Stimulated activated CD4-positive, alpha-beta T cell treated with anti-CD3 and anti-CD28 coated beads, Interleukin-2, amount 100 ng/mL, for 24 hours (primary cell): Measurements from ENCODE around the gene PPFIBP2.

Experiments
- DNase-seq, 2 donors: peaks; one replicate each; pipeline ENCODE4 v3.0.0-alpha.2; 2020

PPFIBP2 gene

GRCh38 chr11:7513234-7514098, at the start of gene PPFIBP2:
Gene PPFIBP2, plus strand, starts transcription at chr11:7513999. Its CDS starts 35,477 bp downstream, at chr11:7549476.
- DNase-seq, result peak; percentile 84 to 87

- DNase-seq, result no peak
Observed at GRCh38 chr11:7467652-7468051, 46.1 kb upstream of the PPFIBP2 start.

DNA sequence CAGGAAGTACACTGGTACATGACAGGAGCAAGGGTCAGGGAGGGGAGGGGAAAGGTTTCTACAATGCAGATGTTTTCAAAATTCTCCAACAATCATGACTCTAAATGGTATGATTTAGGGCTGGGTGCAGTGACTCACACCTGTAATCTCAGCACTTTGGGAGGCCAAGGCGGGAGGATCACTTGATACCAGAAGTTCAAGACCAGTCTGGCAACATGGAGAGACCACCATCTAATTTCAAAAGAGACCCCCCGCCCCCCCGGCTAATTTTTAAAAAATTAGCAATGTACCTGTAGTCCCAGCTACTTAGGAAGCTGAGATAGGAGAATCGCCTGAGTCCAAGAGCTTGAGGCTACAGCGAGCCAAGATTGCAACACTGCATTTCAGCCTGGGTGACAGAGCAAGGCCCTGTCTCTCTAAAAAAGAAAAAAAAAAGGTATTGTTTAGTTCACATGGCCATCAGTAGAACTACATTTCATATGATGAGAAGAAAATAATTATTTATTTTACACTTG, 44.4 kb upstream of the PPFIBP2 start:
- DNase-seq, result no peak

DNA sequence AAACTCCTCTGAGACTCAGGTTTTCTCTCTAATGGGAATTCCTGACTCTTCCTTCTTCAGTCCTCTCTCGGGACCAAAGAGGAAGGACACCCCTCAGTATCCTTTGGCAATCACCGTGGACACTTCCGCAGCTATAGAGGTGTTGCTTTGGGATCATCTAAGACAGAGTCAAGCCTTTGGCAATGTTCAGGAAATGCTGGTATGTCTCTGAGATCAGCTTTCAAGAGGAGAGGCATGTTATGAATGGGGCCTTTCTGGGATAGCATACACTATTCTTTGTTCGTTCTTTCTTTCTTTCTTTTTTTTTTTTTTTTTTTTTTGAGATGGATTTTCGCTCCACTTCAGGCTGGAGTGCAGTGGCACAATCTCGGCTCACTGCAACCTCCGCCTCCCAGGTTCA, 42.7 kb upstream of the PPFIBP2 start:
- no peak for DNase-seq

DNA sequence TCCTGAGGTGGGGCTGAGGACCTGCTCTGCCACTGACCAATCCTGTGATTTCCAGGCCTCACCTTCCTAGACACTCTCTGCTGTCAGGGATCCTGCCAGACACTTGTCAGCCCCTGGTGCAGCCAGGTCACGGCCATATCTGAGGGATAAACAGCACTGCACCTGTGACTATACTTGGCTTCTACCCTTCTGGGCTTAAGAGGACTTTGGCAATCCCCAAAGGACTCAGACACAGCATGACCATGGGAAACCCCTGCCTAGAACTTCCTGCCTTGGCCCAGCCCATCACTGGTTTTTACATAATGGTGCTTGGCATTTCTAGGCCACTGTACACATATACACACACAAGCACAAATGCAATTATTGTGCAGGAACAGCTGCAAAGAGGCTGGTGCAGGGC, 40.1 kb upstream of the PPFIBP2 start:
- DNase-seq, result no peak

GRCh38 chr11:7480113-7480512, 33.7 kb upstream of the PPFIBP2 start:
- no peak for DNase-seq

GRCh38 chr11:7484131-7484530, 29.7 kb upstream of the PPFIBP2 start:
- DNase-seq, result no peak

DNA sequence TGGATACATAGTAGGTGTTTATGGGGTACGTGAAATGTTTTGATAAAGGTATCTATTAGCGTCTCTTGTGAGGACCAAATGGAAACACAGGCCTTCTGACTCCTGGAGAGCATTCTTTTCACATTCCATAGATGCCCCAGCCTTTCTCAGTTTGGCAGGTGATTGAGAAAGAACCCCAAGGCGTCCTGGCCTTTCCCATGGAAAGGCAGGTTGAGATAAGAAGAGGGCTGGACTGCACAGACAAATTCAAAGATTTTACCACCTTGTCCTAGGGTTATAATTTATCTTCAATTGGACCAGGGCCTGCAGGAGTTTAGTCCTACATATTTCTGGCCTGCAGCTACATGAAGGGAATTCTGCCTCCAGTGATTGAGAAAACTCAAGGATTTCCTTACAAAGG, 29.2 kb upstream of the PPFIBP2 start:
- DNase-seq, result no peak

DNA sequence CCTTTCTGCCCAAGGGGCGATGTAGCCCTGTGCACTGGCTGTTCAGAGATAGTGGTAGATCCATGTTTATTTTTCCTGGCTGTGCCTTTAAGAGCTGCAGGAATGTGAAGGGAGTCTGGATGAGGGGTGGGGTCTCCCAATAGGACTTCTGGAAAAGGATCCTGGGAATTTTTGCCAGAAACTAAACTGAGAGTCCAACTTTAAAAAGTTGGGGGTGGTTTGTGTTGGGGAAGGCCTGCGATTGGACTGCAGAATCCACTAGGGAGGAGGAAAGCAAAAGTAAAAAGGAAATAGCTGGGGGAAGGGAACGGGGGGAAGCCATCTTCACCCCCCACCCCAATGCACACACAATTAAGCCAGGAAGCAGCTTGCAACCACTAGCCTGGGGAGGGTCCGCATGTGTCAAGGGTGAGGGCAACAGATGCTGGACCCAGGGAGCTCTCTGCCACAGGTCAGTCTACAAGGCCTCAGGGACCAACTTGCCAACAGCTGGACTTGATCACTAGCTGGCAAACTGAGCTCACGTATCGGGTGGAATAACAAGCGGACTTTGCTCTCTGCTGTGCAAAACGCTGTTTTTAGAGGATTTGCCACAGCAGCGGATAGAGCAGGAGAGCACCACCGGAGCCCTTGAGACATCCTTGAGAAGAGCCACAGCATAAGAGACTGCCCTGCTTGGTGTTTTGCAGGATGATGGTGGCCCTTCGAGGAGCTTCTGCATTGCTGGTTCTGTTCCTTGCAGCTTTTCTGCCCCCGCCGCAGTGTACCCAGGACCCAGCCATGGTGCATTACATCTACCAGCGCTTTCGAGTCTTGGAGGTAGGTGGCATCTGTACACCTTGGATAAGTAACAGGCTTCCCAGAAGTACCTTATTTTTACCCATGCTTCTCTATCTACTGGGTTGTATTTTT, 28.4 kb upstream of the PPFIBP2 start, which contains the start of gene OLFML1:
TSS of gene OLFML1 (plus strand) at position 321 of the 912 bp plus-strand sequence. CDS start at position 691, 370 bp downstream.
- no peak for DNase-seq

DNA sequence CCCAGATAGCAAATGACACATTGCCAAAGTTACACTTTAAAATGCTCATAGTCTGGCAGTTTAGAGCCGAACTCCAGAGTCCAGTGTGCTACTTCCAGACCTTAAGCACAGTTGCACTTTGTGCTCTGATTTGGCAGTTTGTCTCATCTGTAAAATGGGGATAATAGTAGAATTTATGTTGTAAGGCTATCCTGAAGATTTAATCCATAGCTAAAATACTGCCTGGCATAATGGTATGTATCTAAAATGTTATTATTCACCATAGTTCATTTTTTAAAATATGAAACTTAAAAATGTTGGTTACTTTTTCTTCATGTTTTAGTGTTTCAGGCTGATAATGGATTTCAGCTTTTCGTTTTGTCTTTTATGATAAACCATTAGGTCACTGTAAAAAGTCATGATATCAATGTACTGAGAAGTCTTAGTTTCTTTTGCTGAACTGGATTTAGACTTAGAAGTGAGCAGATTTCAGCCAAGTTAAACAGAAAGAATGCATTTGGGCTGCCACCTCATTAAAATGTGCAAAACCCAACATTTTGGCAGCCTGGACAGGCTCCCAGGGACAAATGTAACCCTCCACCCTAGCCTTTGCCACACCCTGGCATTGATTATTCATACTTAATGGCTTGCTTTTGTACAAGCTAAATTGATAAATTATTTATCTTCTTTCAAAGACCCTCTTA, 27.6 kb upstream of the PPFIBP2 start:
- no peak for DNase-seq

- no peak for DNase-seq
Observed at GRCh38 chr11:7486781-7487140, 27.0 kb upstream of the PPFIBP2 start.

- DNase-seq, result no peak
Observed at GRCh38 chr11:7487360-7487759, 26.4 kb upstream of the PPFIBP2 start.

DNA sequence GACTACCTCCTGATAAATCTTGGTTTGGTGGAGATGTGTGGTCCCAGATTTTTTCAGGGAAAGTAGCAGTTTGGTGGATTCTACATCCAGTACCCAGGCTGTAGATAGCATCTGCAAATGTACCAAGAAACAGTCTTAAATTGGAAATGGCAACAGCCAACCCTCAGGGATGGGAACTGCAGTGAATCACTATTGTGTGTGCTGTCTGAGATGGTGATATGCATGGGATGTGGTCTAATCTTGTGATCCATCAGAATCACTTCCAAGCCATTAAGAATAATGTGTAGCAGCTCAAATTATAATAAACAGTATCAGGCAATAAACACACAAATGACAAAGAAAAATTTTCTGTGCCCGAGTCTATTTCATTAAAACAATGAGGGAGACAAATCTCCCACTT, 25.1 kb upstream of the PPFIBP2 start:
- DNase-seq, result no peak

- no peak for DNase-seq
Observed at GRCh38 chr11:7489376-7489775, 24.4 kb upstream of the PPFIBP2 start.

GRCh38 chr11:7490054-7490453, 23.7 kb upstream of the PPFIBP2 start:
- no peak for DNase-seq

- no peak for DNase-seq
Observed at GRCh38 chr11:7490535-7490934, 23.3 kb upstream of the PPFIBP2 start.

DNA sequence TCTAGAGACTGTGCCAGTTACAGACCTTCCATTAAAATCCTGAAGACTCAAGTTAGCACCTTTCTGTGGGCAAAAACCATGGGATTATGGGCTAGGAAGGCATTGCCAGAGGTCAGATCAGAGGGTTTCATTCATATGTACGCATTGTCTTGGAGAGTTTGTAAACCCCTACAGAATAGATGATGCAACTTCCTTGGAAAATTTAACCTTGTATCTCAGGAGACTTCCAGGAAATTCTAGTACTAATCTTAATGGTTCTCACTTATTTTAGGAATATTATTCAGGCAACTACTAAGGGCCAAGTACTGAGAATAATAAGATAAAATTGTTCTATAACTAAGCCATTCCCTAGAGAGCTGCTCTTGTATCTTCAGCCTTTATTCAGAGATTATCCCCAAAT, 21.5 kb upstream of the PPFIBP2 start:
- no peak for DNase-seq

- no peak for DNase-seq
Observed at GRCh38 chr11:7493670-7494069, 20.1 kb upstream of the PPFIBP2 start.

GRCh38 chr11:7494086-7494745, 19.6 kb upstream of the PPFIBP2 start:
- DNase-seq, result no peak

GRCh38 chr11:7495882-7496551, 17.8 kb upstream of the PPFIBP2 start:
- DNase-seq, result no peak

- no peak for DNase-seq
Observed at GRCh38 chr11:7498193-7498592, 15.6 kb upstream of the PPFIBP2 start.

DNA sequence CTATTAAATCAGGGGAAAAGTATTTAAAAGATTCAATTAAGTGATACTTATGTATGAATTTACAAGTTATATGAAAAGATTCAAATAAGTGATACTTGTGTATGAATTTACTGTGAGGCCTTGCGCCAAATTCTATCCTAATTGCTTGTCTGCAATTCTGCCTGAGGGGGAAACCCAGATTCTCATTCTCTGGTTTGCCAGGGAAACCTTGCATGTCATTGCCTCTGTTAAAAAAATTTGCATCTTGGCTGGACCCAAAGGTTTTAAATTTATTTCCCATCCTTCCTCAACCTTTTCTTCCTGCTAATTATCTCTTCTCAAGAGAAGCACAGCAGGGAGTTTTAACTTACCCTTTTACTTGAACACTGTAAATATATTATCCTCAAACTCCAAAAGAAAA, 14.7 kb upstream of the PPFIBP2 start:
- no peak for DNase-seq
